CD4-positive, alpha-beta T cell (primary cell): ENCODE measurements around the gene GAS6. TPM values are rescaled to one million over a fixed set of nuclear protein-coding genes. Genes with fewer than 3 reads are reported as not detected.

Source experiments
- ATAC-seq: fragments of 200-7000 bp; cut with Tn5 transposase; one replicate; pipeline ENCODE4 v1.10.0; 2022; ENCODE audit warnings: mild to moderate bottlenecking; ENCODE audit not compliant: poor library complexity
- CTCF ChIA-PET: fragments of 350-600 bp; sonication (Branson Sonifier 250); formaldehyde crosslinking; loops from one replicate; lab custom pipeline; 2021; ENCODE audit warnings: antibody characterized with exemption, inconsistent platforms; lab: Charles Lee
- POLR2A ChIA-PET: fragments of 350-600 bp; sonication (Branson Sonifier 250); formaldehyde crosslinking; loops from one replicate; lab custom pipeline; 2021; ENCODE audit warnings: antibody characterized with exemption, inconsistent platforms; lab: Charles Lee
- DNase-seq, 14 experiments: peaks; one replicate each; pipeline ENCODE4 v3.0.0-alpha.2; 2013 to 2020; ENCODE audit warnings: mixed read lengths in 2 of 14
- H3K27ac ChIP-seq, 2 donors: one replicate each; pipeline versions ENCODE4 v1.5.1 to v1.7.0; 2013; ENCODE audit warnings: low read length in 2 of 2, low read depth in 1 of 2, mild to moderate bottlenecking in 1 of 2
- H3K27me3 ChIP-seq, 2 experiments: 1 replicate in 1 of 2; 2 replicates in 1 of 2; pipeline versions ENCODE4 v1.6.1 to v1.7.0; 2013; ENCODE audit warnings: low read length in 2 of 2, control low read depth in 1 of 2, mild to moderate bottlenecking in 1 of 2, moderate library complexity in 1 of 2; ENCODE audit not compliant: insufficient read depth in 2 of 2, control insufficient read depth in 1 of 2
- H3K36me3 ChIP-seq: one replicate; pipeline ENCODE4 v1.6.1; 2013; ENCODE audit warnings: low read length, control low read depth; ENCODE audit not compliant: insufficient read depth
- H3K4me1 ChIP-seq: one replicate; pipeline ENCODE4 v1.6.1; 2013; ENCODE audit warnings: low read length, control low read depth; ENCODE audit not compliant: insufficient read depth
- H3K4me3 ChIP-seq: one replicate; pipeline ENCODE4 v1.5.1; 2013; ENCODE audit warnings: mild to moderate bottlenecking, low read length, moderate library complexity
- H3K9me3 ChIP-seq, 2 experiments: 1 replicate in 1 of 2; 2 replicates in 1 of 2; pipeline versions ENCODE4 v1.6.1 to v1.7.0; 2013; ENCODE audit warnings: low read length in 2 of 2, mild to moderate bottlenecking in 2 of 2, control low read depth in 1 of 2, moderate library complexity in 1 of 2; ENCODE audit not compliant: control insufficient read depth in 1 of 2, insufficient read depth in 1 of 2
- H3K27ac Mint-ChIP-seq: one replicate; pipeline ENCODE4 v1.8.0; 2020; ENCODE audit warnings: mixed read lengths
- H3K27me3 Mint-ChIP-seq: one replicate; pipeline ENCODE4 v1.8.0; 2021; ENCODE audit warnings: mixed read lengths
- H3K36me3 Mint-ChIP-seq: one replicate; pipeline ENCODE4 v1.8.0; 2021; ENCODE audit warnings: low read depth, mixed read lengths
- H3K4me1 Mint-ChIP-seq: one replicate; pipeline ENCODE4 v1.8.0; 2021; ENCODE audit warnings: low read depth, mixed read lengths
- H3K4me3 Mint-ChIP-seq: one replicate; pipeline ENCODE4 v1.8.0; 2020; ENCODE audit warnings: mild to moderate bottlenecking, mixed read lengths
- H3K9me3 Mint-ChIP-seq: one replicate; pipeline ENCODE4 v1.8.0; 2020; ENCODE audit warnings: mixed read lengths
- intact Hi-C, 2 experiments: fragments of 100-400 bp; cut with DNase I in 1 of 2; cut with micrococcal nuclease in 1 of 2; formaldehyde crosslinking; loops; one replicate each; pipeline versions ENCODE4 v1.15.1 to v1.9.0; 2023 to 2025; cut with DNase I, micrococcal nuclease
- total RNA-seq, 174 experiments: library from RNA in 2 of 174; stranded (reverse) in 2 of 174; gene quantifications; one replicate each; pipeline ENCODE4 v1.2.3 and lab custom pipeline; 2021 to 2026
- TF ChIP-seq, protein P1 (sequence below): fragments of 200-600 bp; IDR thresholded peaks from one replicate; pipeline ENCODE4 v1.8.0; 2022; ENCODE audit warnings: antibody characterized with exemption, mild to moderate bottlenecking

Gene GAS6
- total RNA-seq, 2 experiments from 2014 or later = 0.52 to 1.0 TPM

DNA sequence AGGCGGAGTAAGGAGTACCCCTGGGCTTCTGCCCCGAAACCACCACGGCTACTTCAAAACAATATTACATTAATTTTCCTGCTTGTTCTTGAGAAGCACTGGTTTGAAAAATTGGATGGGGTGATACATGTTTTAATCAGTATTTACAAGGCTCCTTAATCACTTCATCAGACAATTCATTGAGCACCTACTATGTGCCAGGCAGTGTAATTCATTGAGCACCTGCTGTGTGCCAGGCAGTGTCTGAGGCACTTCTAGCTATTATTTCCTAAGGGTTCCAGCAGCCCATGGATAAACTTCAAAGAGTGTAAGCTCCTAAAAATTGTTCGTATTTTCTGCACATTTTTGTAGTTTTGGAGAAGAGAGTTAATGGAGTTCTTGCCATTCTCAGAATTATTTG is 1.6 kb upstream of the GAS6 start:
- no peak overlapping the region for H3K27ac Mint-ChIP-seq

DNA sequence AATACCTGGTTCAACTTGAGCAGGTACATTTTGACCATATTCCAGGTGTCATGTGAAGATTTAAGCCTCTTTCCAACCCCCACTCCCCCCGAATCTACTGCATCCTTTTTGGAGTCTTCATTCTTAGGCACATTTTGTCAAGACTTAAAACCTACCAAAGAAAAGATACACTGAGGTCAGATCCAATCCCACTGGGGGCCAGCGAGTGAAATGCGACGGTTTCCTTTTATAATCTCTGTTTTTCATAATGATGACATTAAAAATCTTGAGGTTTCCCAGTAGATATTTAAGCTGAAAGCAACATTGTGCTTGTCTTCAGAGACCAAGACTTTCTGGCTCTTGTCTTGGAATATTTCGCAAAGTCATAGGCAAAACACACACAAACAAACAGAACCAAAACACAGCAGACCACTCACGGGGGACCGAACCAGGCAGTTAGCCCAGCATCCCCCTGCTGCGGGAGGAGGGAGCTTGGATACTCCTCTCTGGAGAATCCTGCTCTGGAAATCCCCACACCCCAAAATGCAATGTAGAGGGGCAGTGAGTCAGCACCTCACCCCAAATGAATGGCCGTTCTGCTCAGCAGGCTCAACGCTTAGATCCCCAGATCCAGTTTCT is 506 bp upstream of the GAS6 start:
- H3K27me3 ChIP-seq = peaks cover 41 to 43% of the 10 kb centered on the region in 2 experiments
- no peak overlapping the region for H3K27ac ChIP-seq
- POLR2A ChIA-PET = no interaction called here
- intact Hi-C loops = no loop called here
- DNase-seq = peak in 1 of 14 experiments; percentile 9
- no peak overlapping the region for H3K27ac Mint-ChIP-seq
- H3K4me1 ChIP-seq = peaks cover 14% of the 10 kb centered on the region
- H3K4me1 Mint-ChIP-seq = peaks cover 12% of the 10 kb centered on the region
- H3K9me3 ChIP-seq = peaks cover 0 to 14% of the 10 kb centered on the region in 2 experiments
- peak overlapping the region; percentile 74 for H3K4me3 Mint-ChIP-seq
- TF ChIP-seq, protein P1, sequence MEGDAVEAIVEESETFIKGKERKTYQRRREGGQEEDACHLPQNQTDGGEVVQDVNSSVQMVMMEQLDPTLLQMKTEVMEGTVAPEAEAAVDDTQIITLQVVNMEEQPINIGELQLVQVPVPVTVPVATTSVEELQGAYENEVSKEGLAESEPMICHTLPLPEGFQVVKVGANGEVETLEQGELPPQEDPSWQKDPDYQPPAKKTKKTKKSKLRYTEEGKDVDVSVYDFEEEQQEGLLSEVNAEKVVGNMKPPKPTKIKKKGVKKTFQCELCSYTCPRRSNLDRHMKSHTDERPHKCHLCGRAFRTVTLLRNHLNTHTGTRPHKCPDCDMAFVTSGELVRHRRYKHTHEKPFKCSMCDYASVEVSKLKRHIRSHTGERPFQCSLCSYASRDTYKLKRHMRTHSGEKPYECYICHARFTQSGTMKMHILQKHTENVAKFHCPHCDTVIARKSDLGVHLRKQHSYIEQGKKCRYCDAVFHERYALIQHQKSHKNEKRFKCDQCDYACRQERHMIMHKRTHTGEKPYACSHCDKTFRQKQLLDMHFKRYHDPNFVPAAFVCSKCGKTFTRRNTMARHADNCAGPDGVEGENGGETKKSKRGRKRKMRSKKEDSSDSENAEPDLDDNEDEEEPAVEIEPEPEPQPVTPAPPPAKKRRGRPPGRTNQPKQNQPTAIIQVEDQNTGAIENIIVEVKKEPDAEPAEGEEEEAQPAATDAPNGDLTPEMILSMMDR = no peak
- no peaks in the 10 kb centered on the region for H3K36me3 Mint-ChIP-seq
- ATAC-seq = no peak
- no peaks in the 10 kb centered on the region for H3K9me3 Mint-ChIP-seq
- peak overlapping the region; percentile 29 for H3K4me3 ChIP-seq
- CTCF ChIA-PET = no interaction called here
- peaks cover 57% of the 10 kb centered on the region for H3K27me3 Mint-ChIP-seq
- H3K36me3 ChIP-seq = no peaks in the 10 kb centered on the region

More for the DNA sequence above, 1.6 kb upstream of the GAS6 start:
- H3K9me3 Mint-ChIP-seq = no peaks in the 10 kb centered on the region
- ATAC-seq = no peak
- peaks cover 0 to 14% of the 10 kb centered on the region in 2 experiments for H3K9me3 ChIP-seq
- intact Hi-C loops = no loop called here
- ChIA-PET CTCF (no interaction called here), POLR2A (no interaction called here)
- H3K27me3 Mint-ChIP-seq = peaks cover 62% of the 10 kb centered on the region
- H3K4me3 Mint-ChIP-seq = peak overlapping the region; percentile 43
- no peak overlapping the region for H3K4me3 ChIP-seq
- no peaks in the 10 kb centered on the region for H3K36me3 ChIP-seq
- TF ChIP-seq, protein P1 = no peak
- DNase-seq = no peak
- H3K27ac ChIP-seq = no peak overlapping the region
- H3K4me1 ChIP-seq = peaks cover 14% of the 10 kb centered on the region
- peaks cover 12% of the 10 kb centered on the region for H3K4me1 Mint-ChIP-seq
- peaks cover 41 to 43% of the 10 kb centered on the region in 2 experiments for H3K27me3 ChIP-seq
- no peaks in the 10 kb centered on the region for H3K36me3 Mint-ChIP-seq

DNA sequence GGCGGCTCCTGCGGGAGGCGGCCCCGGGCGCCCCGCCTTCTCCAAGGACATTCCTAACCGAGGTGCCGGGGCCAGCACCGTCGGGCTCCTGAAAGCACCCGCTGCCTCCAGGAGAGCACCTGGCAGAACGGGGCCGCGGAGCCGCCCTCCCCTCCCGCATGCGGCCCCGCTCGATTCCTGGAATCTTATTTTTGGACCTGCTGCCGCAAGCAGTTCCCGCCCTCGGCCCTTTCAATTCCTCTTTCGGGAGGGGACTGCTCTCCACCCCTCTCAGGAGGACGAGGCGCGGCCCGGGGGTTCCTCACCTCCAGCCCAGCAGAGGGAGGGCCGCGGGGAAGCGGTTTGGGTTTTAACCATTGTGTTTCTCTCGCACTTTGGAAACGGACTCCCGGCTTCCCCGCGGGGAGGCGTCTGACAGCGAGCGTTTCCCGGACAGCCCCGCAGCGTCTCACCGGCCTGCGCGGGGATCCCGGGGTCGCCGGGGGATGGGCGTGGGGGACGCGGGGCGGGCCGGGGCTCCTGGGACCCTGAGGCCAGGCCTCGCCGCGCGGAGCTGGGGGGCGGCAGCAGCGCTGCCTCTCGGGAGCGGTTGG is 849 bp downstream of the GAS6 start:
- intact Hi-C loops = no loop called here
- DNase-seq = peak in 3 of 14 experiments; percentile 16 to 39 (median 35)
- H3K27me3 Mint-ChIP-seq = peaks cover 61% of the 10 kb centered on the region

More for the DNA sequence above, 849 bp downstream of the GAS6 start:
- peaks cover 0 to 14% of the 10 kb centered on the region in 2 experiments for H3K9me3 ChIP-seq
- peak overlapping the region; percentile 46 for H3K4me3 ChIP-seq
- peaks cover 14% of the 10 kb centered on the region for H3K4me1 ChIP-seq
- ATAC-seq = no peak
- Mint-ChIP-seq H3K4me1 (peaks cover 12% of the 10 kb centered on the region), H3K9me3 (no peaks in the 10 kb centered on the region), H3K36me3 (no peaks in the 10 kb centered on the region), H3K4me3 (peak overlapping the region; percentile 65), H3K27ac (no peak overlapping the region)
- no peaks in the 10 kb centered on the region for H3K36me3 ChIP-seq
- TF ChIP-seq, protein P1 = no peak
- CTCF ChIA-PET = no interaction called here
- POLR2A ChIA-PET = interaction anchor here (1.4 kb wide), 1 partner anchor 16 kb away, joined by 4 read pairs; no protein-coding TSS in a partner anchor
- no peak overlapping the region for H3K27ac ChIP-seq
- peaks cover 36 to 37% of the 10 kb centered on the region in 2 experiments for H3K27me3 ChIP-seq
